GM06990 (cell line): Measurements from ENCODE around the gene CNTNAP2.

Experiments
- DNase-seq: peaks from one replicate; pipeline ENCODE4 v3.0.0-alpha.2; 2011; ENCODE audit not compliant: insufficient read length; ENCODE audit errors: extremely low read depth
- H3K27me3 ChIP-seq: replicated peaks from 2 replicates; pipeline ENCODE4 v1.6.0; 2011; ENCODE audit warnings: low read length; ENCODE audit not compliant: control insufficient read depth, insufficient read depth
- H3K36me3 ChIP-seq: 2 replicates; pipeline ENCODE4 v1.5.1; 2011; ENCODE audit warnings: low read length; ENCODE audit not compliant: control insufficient read depth, insufficient read depth
- H3K4me3 ChIP-seq: replicated peaks from 2 replicates; pipeline ENCODE4 v1.5.1; 2011; ENCODE audit warnings: low read depth, mild to moderate bottlenecking, control low read depth, low read length
- CTCF ChIP-seq: IDR thresholded peaks from 2 replicates; pipeline ENCODE4 v1.5.1; 2011; ENCODE audit warnings: low read length, control low read depth, mild to moderate bottlenecking, inconsistent platforms; ENCODE audit not compliant: insufficient read depth, poor library complexity, severe bottlenecking

Gene CNTNAP2

GRCh38 chr7:148344406-148344805, 2227.8 kb downstream of the CNTNAP2 start:
- H3K4me3 ChIP-seq = no peak overlapping the region
- TF ChIP-seq CTCF = no peak
- no peaks in the 10 kb centered on the region; the same call in 1 of the 2 replicates for H3K27me3 ChIP-seq
- DNase-seq = no peak
- H3K36me3 ChIP-seq = no peaks in the 10 kb centered on the region

GRCh38 chr7:148347981-148348380, 2231.4 kb downstream of the CNTNAP2 start:
- Histone ChIP-seq H3K4me3 (no peak overlapping the region), H3K36me3 (no peaks in the 10 kb centered on the region), H3K27me3 (no peaks in the 10 kb centered on the region; the same call in 1 of the 2 replicates)
- no peak for TF ChIP-seq CTCF
- no peak for DNase-seq

GRCh38 chr7:148348466-148348865, 2231.9 kb downstream of the CNTNAP2 start:
- Histone ChIP-seq H3K27me3 (no peaks in the 10 kb centered on the region; the same call in 1 of the 2 replicates), H3K36me3 (no peaks in the 10 kb centered on the region), H3K4me3 (no peak overlapping the region)
- no peak for TF ChIP-seq CTCF
- no peak for DNase-seq

- Histone ChIP-seq H3K36me3 (no peaks in the 10 kb centered on the region), H3K27me3 (no peaks in the 10 kb centered on the region), H3K4me3 (no peak overlapping the region)
- no peak for DNase-seq
- TF ChIP-seq CTCF = no peak
These were observed 2239.7 kb downstream of the CNTNAP2 start for GRCh38 chr7:148356303-148356702.

- Histone ChIP-seq H3K36me3 (no peaks in the 10 kb centered on the region), H3K4me3 (no peak overlapping the region), H3K27me3 (no peaks in the 10 kb centered on the region)
- no peak for TF ChIP-seq CTCF
- DNase-seq = no peak
These were observed 2245.9 kb downstream of the CNTNAP2 start for GRCh38 chr7:148362541-148362940.

GRCh38 chr7:148367731-148368475, 2251.3 kb downstream of the CNTNAP2 start:
- H3K27me3 ChIP-seq = no peaks in the 10 kb centered on the region
- H3K4me3 ChIP-seq = no peak overlapping the region
- no peaks in the 10 kb centered on the region for H3K36me3 ChIP-seq
- peak; percentile 36 for DNase-seq
- no peak for TF ChIP-seq CTCF
